Stimulated activated CD4-positive, alpha-beta T cell treated with anti-CD3 and anti-CD28 coated beads, Interleukin-12 subunit alpha, Interleukin-12 subunit beta, amount 100 ng/mL, for 24 hours (primary cell): Measurements from ENCODE around the gene ELK1.
"Not testable (repeated sequence)": the region's sequence is repeated elsewhere in the genome, so short reads cannot be mapped to it uniquely, and the experiment has no call there.

Experiments used
- DNase-seq, 2 experiments: peaks; one replicate each; pipeline ENCODE4 v3.0.0-alpha.2; 2020; ENCODE audit warnings: low read depth in 2 of 2

Gene ELK1

GRCh38 chrX:47611926-47612325 is 38.4 kb downstream of the ELK1 start:
- DNase-seq, result no peak

- DNase-seq, result no peak
Observed at GRCh38 chrX:47611489-47611888, 38.9 kb downstream of the ELK1 start.

GRCh38 chrX:47610511-47610910 is 39.9 kb downstream of the ELK1 start:
- DNase-seq, result no peak

GRCh38 chrX:47608130-47608810 is 42.1 kb downstream of the ELK1 start:
- no peak for DNase-seq

- no peak for DNase-seq
Observed at GRCh38 chrX:47607091-47607490, 43.3 kb downstream of the ELK1 start.

- no peak for DNase-seq
Observed at GRCh38 chrX:47605024-47605423, 45.3 kb downstream of the ELK1 start.

GRCh38 chrX:47603125-47603524 is 47.2 kb downstream of the ELK1 start:
- DNase-seq, result not testable (repeated sequence)

- DNase-seq, result no peak
Observed at GRCh38 chrX:47597222-47597621, 53.1 kb downstream of the ELK1 start.

GRCh38 chrX:47596256-47596655 is 54.1 kb downstream of the ELK1 start:
- DNase-seq, result no peak

- DNase-seq, result no peak
Observed at GRCh38 chrX:47595716-47596251, 54.6 kb downstream of the ELK1 start.

- no peak for DNase-seq
Observed at GRCh38 chrX:47593522-47593921, 56.8 kb downstream of the ELK1 start.

GRCh38 chrX:47590984-47591383 is 59.4 kb downstream of the ELK1 start:
- no peak for DNase-seq

GRCh38 chrX:47587906-47588735 is 62.2 kb downstream of the ELK1 start:
- DNase-seq, result no peak

- DNase-seq, result no peak
Observed at GRCh38 chrX:47587091-47587891, 63.1 kb downstream of the ELK1 start.

GRCh38 chrX:47586043-47586787 is 64.1 kb downstream of the ELK1 start:
- DNase-seq, result no peak
